NCI-H2171 (cell line): ENCODE results near the gene GDF2.

Source experiments
- DNase-seq: peaks from one replicate; lab custom pipeline; 2025; lab: John Stamatoyannopoulos, UW

The GDF2 gene

DNA sequence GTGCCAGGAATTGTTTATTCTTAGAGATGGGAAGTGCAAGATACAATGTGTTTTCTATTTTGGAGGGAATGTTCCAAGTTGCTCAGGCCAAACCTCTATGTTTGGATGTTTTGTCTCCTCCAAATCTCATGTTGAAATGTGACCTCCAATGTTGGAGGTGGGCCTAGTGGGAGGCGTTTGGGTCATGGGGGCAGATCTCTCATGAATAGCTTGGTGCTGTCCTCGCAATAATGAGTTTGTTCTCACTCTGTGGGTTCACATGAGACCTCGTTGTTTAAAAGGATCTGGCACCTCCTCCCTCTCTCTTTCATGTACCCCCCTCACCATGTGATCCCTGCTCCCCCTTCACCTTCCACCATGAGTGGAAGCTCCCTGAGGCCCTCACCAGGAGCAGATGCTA is 30.6 kb upstream of the GDF2 start:
- DNase-seq = no peak

DNA sequence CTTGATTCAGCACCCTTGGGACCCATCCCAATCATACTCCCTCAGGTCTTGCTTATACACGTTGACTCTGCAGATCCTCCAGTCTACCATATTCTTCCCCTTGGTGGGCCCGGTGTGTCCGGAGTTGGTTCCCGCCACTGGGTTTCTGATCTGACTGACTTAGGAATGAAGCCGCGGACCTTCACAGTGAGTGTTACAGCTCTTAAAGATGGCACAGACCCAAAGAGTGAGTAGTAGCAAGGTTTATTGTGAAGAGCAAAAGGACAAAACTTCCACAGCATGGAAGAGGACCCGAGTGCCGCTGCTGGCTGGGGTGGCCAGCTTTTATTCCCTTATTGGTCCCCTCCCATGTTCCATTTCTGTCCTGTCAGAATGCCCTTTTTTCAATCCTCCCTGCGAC is 28.2 kb upstream of the GDF2 start:
- DNase-seq = no peak

DNA sequence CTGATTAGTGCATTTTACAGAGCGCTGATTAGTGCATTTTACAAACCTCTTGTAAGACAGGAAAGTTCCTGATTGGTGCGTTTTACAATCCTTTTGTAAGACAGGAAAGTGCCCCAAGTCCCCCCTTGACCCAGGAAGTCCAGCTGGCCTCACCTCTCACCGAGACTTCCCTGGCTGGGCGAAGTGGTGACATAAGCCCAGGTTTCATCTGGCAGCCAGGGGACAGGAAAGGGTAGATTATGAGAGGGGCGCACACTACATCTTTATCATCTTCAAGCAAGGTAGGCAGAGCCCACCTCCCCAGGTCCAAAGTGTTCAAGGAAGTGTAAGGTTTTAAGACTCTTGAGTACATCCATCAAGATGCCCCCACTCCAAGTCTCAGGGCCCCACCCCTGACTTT is 27.8 kb upstream of the GDF2 start:
- DNase-seq = no peak

- no peak for DNase-seq
Measured at GRCh38 chr10:47295411-47295810, 26.8 kb upstream of the GDF2 start.

- DNase-seq = no peak
Measured at GRCh38 chr10:47296156-47296894, 25.9 kb upstream of the GDF2 start.

DNA sequence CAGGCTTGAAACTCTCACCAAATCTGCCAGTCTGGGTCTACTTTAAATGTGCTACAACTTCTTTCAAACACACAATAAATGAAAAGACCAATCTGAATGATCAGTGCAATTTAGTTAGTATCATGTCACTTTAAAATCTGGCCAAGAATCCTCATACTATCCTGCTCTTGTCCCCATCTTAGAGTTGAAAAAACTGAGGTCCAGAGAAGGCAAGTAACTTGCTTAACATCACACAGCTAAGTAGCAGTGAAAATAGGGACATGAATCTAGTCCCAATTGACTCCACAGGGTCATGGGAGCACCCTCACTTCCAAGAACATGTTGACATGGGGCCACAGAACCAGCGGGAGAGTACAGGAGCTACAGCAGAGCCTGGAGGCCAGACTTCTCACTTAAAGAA is 25.3 kb upstream of the GDF2 start:
- DNase-seq = no peak

DNA sequence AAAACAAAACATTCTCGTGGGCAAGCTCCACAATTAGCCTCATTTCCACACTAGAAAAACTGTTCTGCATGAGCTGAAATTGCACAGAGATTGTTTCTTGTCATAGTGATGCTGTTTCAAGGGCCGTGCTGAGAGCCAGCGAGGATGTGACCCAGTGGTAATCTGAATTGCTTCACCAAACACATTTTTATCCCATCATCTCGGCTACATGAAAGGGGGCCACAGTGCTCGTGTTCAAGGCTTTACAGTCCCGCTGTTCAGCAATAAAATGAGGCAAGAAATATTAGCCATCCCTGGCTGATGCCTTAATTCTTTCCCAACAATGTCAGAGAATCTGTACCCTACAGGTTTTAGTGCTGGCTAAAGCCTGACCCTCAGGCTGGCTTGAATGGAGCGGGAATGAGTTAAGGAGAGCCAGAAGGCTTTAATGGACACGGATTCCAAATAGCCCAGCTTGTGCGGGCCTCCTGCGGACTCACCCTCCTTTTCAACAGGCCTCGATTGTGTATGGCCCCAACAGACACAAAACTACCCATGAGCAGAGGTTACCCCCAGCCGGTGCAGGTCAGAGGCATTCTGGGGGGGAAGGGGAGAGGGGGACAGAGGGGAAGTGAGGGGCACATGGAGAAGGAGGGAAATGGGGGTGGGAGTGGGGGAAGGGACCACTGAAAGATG is 24.3 kb upstream of the GDF2 start:
- DNase-seq = no peak

- no peak for DNase-seq
Measured at GRCh38 chr10:47298715-47299114, 23.5 kb upstream of the GDF2 start.

DNA sequence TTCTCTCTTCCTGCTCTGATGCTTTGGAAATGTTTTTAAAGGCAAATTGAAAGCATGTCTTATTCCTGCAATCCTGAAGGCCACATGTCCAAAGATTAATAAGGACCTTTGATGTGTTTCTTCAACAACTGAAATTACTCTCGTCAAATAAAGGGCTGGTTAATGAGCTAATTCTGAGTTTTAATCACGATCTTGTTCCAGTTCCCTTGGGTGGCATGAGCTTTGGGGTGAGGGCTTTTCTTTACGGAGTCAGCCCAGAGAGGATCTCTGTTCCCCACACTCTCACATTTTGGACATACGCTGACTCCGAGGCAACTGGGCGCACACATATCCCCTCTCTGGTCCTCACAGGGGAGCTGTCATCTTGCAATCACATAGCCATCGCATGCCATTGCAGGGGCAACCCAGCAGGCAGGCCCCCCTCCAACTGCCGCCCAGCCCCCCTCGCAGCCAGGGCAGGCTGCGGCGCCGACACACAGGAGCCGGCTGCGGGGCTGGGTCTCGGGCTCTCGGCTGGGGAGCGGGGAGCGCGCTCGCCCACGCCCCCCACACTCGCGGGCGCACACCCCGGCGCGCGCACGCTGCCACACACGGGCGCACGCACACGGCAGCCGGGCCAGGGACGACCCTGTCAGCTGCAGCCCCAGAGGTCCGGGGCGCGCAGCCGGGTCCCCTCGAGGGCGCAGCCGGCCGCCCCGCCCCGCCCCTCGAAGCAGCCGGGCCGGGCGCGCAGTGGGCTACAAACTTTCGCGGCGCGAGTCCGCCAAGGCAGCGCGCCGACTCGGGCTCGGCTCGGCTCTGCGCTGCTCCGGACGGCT is 22.4 kb upstream of the GDF2 start, which contains the start of gene GDF10:
Gene GDF10, plus strand, starts transcription at position 587 of the 818 bp plus-strand sequence. CDS start 455 bp downstream, outside the sequence.
- DNase-seq = no peak

DNA sequence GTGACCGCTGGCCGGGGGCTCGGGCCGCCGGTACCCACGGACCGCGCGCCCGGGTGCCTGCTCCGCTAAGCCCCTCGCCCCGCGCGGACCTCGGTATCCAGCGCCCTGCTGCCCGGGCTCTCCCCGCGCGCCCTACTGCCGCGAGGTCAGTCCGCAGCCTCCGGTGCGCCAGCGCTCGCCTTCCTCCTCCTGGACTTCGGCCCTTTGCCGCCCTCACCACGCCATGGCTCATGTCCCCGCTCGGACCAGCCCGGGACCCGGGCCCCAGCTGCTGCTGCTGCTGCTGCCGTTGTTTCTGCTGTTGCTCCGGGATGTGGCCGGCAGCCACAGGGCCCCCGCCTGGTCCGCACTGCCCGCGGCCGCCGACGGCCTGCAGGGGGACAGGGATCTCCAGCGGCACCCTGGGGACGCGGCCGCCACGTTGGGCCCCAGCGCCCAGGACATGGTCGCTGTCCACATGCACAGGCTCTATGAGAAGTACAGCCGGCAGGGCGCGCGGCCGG is 21.8 kb upstream of the GDF2 start:
- no peak for DNase-seq

DNA sequence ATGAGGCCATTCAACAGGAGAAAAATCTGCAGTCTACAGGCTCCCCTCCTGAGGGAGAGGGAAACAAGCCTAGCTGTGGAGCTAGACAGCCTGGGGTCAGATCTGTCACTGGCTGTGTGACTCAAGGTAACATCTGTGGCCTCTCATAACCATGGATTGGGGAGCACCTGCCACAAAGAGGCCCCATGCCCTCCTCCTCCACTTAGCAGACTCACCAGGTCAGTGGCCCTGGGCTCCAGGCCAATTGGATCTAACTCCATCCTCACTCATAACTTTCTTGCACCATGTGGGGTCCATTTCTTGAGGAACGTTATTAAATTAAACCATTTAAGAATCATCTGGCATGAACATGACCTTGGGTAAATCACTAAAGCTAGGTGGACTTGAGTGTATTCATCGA is 20.4 kb upstream of the GDF2 start:
- no peak for DNase-seq

DNA sequence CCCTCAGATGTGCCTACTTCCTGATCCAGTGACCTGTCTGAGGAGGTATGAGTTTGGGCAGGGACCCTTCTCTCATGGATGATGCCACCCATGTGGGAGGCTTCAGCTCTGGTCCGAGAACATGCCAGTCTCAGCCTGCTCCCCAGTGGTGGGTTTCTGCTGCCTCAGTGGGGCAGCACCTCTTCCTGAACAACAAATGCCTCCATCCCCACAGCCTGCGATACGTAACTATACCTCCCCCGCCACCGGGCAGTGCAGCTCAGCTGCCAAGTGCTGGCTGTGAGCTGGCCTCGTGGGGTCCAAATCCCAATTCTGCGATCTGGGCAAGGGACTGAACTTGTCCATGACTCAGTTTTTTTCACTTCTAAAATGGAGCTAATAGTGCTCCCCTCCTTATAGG is 19.1 kb upstream of the GDF2 start:
- DNase-seq = no peak

GRCh38 chr10:47303866-47304265 is 18.4 kb upstream of the GDF2 start:
- no peak for DNase-seq

DNA sequence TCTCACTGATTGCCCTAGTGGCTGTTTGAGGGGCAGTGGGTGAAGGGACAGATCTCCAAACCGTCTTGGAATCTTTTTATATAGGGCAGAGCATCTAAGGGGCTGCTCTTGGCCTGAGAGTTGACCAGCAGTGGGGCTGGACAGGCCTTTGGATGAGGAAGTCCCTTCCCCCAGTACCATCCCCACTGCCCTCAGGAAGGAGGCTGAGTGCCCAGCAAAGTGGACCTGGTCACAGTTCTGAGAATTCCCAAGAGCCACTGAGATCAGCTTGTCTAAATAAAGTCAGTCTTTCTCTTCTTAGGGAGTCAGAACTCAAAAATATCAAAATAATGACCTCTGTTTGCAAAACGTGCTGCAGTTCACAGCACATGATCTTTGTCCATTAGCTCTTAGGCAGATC is 16.7 kb upstream of the GDF2 start:
- no peak for DNase-seq

DNA sequence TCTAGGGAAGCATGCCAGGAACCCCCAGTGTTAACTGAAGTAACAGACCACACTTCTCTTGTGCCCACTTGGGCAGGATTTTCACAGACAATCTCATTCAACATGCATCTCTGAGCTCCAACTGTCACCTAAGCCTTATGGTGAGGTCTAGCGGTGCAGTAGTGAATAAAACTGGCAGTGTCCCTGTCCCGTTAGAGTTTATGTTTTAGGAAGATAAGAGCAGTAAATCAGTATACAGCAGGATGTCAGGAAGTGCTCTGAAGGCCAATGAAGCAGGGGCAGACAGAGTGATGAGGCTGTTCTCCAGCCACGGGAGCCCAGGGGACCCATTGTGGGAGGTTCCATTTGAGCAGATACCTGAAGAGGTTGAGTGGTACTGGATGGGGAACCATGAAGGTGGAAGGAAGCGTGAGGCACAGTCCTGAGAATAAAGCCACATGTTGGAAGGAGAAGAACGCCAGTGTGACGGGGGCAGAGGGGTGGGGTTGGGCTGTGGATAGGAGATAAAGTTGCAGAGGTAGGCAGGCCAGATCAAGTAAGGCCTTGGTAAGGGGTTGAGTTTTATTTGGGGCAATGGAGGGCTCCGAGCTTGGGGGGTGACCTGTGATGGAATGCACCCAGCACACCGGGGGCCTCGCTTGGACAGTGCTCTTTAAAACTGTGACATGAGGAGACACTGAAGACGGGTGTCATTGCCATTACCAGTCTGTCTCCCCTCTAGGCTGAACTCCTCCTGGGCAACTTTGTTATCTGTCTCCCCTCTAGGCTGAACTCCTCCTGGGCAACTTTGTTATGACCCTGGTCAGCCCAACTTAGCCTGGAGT is 15.7 kb upstream of the GDF2 start:
- no peak for DNase-seq

- DNase-seq = no peak
Measured at GRCh38 chr10:47307381-47307780, 14.9 kb upstream of the GDF2 start.

DNA sequence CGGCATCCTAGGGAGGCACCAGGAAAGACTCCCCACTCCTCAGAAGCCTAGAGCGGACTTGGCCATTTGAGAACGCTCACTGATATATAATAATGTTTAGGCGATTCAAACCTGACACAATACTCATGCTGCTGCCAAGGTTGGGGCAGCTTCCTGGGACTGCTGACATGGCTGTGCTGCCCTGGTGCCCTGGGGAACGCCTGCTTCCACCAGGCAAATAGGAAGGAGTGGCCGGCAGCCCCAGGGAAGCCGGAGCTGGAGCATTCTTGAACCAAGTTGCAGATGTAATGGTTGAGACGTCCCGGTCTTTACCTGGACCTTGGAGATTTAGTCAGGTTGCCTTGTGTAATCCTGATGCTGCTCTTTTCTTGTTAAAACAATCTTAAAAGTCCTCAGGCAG is 13.5 kb upstream of the GDF2 start:
- DNase-seq = no peak

GRCh38 chr10:47309408-47310089 is 12.7 kb upstream of the GDF2 start:
- no peak for DNase-seq

DNA sequence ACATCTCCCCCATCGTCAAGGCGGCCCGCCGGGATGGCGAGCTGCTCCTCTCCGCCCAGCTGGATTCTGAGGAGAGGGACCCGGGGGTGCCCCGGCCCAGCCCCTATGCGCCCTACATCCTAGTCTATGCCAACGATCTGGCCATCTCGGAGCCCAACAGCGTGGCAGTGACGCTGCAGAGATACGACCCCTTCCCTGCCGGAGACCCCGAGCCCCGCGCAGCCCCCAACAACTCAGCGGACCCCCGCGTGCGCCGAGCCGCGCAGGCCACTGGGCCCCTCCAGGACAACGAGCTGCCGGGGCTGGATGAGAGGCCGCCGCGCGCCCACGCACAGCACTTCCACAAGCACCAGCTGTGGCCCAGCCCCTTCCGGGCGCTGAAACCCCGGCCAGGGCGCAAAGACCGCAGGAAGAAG is 12.2 kb upstream of the GDF2 start:
- no peak for DNase-seq

DNA sequence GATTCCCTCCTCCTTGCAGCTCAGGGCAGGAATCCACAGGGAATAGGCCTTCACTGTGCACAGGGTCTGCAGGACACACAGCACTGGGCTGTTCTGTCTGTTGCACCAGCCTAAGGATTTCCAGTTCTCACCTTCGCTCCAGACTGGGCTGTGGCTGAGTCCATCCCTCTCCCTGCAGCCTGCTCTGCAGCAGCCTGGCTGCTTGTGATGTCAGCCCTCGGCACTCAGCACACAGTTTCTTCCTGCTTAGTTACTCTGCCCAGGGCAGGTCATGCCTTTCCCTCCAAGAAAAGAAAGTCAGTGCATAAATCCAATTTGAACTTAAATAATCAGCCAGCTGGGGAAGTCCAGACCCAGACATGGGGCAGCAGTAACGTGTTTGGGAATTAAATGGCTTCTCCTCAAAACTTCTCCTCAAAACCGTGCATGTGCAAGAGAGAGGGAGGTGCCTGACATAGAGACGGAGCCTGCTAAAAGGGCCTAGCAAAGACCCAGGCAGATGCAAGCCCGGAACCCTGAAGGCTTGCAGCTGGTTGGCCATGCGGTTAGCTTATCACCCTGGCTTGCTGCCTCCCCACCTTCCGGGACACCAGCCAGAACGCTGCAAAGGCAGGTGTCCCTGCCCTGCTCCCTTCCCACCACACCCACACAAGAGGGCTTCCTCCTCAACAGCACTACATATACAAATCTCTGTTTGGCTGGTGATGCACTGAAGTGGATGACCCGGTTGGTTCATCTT is 10.9 kb upstream of the GDF2 start:
- DNase-seq = no peak
